ENCODE measurements around the gene NOD1. TPM values are rescaled to one million over a fixed set of nuclear protein-coding genes. Genes with fewer than 3 reads are reported as not detected.
A peak's percentile ranks its signal among the peaks of the same experiment; 100 is the strongest.

NOD1 gene
- polyA plus RNA-seq, 10 donors, result 11.0 to 19.6 (median 13.4) TPM

DNA sequence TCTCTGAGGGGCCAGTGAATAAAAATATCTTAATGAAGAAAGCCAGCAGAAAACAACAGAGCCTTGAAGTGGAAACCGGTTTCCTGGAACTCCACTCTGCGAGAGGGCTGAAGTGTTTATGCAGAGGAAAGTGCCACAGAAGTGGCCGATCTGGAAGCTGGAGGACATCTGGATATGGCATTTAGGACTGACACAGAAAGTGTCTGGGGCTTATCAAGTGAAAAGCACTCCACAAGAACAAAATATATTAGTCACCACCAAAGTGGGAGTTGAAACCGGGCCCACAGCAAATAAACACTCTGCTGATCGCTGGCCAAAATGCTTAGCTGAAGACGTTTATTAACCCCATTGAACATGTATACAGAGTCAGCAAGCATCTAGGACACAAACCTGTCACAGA lies 7.8 kb downstream of the NOD1 start:
- peak in 2 of 3 donors; percentile 50 to 75 for DNase-seq

DNA sequence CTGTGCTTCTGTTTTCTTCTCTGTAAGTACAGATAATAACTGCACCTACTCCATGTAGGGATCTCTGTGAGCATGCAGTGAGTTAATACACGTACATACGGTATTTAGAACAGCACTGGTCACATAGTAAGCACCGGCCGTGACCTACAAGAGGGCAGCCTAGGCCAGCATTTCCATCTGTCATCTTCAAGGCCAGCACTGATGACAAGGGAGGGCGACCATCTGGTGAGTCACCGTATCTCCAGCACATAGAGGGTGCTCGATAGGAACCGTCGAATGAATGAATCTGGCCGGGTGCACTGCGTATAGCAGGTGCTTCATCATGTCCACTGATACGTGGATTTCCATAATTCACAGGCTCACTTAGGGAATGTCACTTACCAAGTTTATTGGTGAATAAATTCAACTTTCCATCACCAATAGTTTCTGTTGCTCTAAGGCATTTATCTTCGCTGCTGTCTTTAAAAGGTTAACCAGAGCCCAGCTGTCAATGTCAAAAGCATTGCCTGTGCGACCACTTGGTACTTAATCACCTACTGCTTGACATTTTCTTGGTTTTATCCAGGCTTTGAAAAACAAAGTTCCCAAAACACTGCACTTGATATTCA lies 8.3 kb downstream of the NOD1 start:
- DNase-seq, result peak in 2 of 3 donors; percentile 28 to 36

DNA sequence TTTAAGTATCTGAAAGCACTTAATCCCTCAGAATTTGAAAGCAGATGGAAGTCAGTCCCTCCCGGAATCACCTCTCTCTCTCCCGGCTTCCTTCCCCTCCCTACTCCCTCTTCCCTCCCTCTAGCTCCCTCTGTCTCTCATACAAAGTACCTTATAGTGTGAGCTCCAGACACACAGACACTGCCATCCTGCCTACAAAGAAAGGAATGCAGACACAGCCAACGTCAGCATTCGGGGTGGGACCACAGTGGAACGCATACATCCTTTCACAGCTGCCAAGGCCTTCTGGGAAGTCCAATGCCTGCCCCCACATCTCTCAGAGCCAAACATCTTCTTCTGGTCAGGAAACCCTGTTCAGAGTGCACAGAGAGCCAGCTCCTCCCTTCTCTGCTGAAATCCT lies 9.3 kb downstream of the NOD1 start:
- DNase-seq, result peak; percentile 78 to 97 (median 86)

DNA sequence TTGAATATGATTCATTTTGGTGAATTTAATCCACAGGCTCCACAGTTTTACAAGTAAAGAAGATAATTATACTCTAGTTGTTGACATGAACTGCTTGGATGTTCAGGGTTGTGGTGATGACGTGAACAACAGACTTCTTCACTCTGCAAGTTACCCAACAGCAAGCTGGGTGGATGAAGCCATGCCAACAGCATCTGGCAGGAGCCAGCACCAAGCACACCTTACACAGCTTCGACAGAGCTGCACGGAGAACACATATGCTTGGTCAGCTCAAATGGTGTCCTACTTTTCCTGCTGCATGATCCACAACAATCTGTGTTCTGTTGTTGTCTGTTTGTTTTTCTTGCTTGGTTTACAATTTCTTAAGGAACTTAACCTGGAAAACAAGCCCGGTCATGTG lies 9.8 kb downstream of the NOD1 start:
- no peak for DNase-seq

- no peak for DNase-seq
These were observed 10.5 kb downstream of the NOD1 start for GRCh38 chr7:30468041-30468440.

GRCh38 chr7:30467271-30467670 lies 11.3 kb downstream of the NOD1 start:
- DNase-seq, result no peak

DNA sequence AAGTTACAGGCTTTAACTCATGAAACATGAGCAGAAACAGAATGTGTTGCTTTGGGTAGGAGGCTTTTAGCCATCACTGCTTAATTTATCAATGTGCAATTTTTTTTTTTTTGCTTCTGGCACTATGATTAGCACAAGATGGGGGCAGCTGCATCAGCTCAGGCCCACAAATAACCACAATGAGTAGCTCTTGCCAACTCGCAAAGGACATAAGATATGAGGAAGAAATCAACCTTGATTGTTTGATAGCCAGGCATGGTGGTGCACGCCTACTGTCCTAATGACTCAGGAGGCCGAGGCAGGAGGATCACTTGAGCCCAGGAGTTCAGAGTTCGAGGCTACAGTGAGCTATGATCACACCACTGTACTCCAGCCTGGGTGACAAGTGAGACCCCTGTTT lies 12.3 kb downstream of the NOD1 start:
- DNase-seq, result no peak

GRCh38 chr7:30465811-30466180 lies 12.8 kb downstream of the NOD1 start:
- DNase-seq, result peak in 1 of 3 donors; percentile 18

DNA sequence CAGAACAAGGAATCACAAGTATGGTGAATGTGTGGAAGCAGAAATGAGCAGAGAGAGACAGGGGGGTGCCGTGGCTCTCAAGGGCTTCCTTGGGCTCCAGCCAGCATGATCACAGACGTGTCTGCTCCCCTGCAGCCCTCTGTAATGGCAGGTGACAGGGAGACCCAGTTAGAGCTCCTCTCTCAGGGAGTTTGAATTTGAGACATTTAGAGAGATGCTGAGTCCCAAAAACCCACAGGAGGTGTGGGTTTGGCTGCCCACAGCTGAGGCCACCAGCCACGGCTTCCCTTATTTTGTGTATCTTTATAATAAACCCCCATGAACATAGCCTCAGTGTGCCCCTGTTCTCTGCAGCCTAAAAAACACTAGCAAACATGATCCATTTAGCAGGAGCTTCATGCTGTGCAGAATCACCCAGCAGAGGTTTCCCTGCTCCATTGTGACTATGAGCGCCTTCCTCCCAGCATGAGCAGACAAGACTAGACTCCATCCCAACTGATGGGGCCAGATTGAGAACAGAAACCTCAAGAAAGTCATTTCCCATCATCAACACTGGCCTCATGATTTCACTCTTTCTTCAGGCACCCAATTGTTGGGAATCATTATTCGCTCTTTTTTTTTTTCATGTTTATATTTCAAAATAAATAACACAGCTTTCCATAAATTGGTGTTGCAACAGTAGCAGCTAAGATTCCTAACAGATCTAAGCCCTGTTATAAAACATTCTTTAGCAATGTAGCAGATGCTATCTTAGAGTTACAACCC lies 13.4 kb downstream of the NOD1 start:
- DNase-seq, result no peak

GRCh38 chr7:30464231-30464671 lies 14.3 kb downstream of the NOD1 start:
- peak; percentile 42 to 60 (median 56) for DNase-seq

GRCh38 chr7:30463405-30464145 lies 15.0 kb downstream of the NOD1 start:
- no peak for DNase-seq

- DNase-seq, result no peak
These were observed 16.4 kb downstream of the NOD1 start for GRCh38 chr7:30462179-30462578.

- no peak for DNase-seq
These were observed 18.3 kb downstream of the NOD1 start for GRCh38 chr7:30460246-30460633.

DNA sequence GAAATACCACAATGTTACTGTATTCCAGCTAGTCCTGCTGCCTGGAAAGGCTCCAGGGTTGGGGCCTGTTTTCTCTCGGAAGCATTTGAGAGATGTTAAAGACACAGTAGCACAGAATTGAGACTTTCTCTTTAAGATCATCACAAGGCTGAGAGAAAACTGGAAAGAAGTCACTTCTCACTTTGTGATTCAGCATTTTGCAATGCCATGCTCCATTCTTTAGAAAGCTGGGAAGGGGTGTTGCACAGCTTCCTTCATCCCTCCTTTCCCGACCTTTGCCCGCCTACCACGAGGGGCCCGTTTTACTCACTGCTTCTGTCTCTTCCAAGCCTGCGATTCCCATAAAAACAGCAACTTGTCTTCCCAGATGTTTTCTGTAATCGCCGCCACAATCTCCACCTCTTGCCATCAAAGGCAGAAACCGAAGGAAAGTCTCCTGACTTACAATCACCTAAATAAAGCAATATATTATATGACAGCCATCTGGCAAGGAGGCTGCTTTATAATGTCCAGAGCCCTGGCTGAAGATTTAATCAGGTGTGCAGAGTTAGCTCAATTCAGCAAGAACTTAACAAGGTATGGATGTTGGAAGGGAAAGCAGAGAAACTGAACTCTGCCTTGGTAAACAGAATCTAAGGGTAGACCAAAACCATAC lies 18.9 kb downstream of the NOD1 start:
- DNase-seq, result peak; percentile 76 to 91 (median 86)

- DNase-seq, result no peak
These were observed 20.3 kb downstream of the NOD1 start for GRCh38 chr7:30458311-30458710.

GRCh38 chr7:30453921-30454320 lies 24.7 kb downstream of the NOD1 start:
- no peak for DNase-seq

- no peak for DNase-seq
These were observed 25.6 kb downstream of the NOD1 start for GRCh38 chr7:30453016-30453415.

GRCh38 chr7:30452280-30452930 lies 26.2 kb downstream of the NOD1 start:
- no peak for DNase-seq

- DNase-seq, result no peak
These were observed 26.9 kb downstream of the NOD1 start for GRCh38 chr7:30451539-30452279.

DNA sequence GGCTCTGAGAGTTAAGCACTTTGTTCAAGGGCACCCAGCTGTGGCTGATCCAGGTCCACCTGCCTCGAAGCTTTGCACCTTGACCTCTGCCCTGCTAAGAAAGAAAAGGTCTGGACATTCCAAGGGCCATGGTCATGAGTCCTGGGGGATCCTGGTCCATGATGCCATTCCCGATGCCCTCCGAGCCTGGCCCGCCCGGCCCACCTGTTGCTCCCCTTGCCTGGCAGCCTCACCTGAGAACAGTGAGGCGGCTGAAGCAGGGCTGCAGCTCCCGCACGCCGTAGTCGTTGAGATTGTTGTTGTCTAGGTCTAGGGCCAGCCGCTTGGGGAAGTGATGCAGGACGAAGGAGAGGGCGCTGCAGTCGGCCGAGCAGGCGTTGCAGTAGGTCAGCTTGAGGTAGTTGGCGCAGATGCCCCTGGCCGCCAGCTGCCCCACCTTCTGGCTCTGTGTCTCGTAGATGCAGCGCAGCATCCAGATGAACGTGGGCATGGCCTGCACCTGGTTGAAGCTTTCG lies 27.5 kb downstream of the NOD1 start:
- no peak for DNase-seq
